ENCODE measurements around the gene IFIT3.

IFIT3 gene

DNA sequence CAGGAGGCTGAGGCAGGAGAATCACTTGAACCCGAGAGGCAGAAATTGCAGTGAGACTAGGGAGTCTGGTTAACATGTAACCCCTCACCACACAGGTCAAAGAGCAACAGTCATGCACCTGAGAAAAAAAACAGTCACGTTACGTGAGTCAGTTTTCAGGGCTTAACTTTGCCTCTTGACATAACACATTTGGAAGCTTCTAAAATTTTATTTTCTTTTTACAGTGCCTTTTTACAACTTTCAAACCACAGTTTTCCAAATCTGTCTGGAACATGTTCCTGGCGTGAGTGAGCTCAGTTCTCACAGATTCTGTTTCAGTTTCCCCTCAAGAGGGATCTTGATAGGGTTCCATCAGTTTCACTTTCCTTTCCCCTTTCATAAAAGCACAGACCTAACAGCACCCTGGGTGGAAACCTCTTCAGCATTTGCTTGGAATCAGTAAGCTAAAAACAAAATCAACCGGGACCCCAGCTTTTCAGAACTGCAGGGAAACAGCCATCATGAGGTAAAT, 4.4 kb downstream of the IFIT3 start:
- no peak for DNase-seq

DNA sequence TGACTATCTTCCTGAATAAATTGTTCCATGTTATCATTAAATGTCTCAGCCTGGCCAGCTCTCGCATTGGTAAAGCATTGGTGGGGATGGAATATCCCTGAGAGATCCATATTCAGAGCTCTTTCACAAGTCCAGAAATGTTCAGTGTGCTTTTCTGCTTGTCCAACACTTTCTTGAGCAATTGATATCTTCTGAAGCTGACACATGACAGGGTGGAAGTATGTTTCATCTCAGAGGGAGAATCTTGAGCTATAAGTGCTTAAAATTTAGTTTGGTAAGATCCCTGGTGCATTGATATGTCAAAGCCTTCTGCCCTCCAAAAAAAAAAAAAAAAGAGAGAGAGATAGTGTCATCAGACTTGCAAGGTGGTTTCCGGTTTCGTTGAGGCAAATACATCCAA, 7.4 kb downstream of the IFIT3 start:
- DNase-seq = no peak

GRCh38 chr10:89336241-89336640, 8.4 kb downstream of the IFIT3 start:
- no peak for DNase-seq

DNA sequence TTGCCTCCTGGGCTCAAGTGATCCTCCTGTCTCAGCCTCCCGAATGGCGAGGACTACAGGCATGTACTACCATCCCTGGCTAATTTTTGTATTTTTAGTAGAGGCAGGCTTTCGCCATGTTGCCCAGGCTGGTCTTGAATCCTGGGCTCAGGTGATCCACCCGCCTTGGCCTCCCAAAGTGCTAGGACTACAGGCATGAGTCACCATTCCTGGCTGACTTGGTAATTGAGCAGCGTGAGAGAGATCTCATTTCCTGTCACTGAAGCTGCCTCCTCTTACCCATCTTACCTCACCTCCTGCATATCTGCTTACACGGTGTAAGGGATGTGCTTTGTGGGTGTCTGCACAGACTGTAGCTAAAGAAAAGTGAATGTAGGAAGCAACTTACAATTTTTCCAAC, 9.7 kb downstream of the IFIT3 start:
- DNase-seq = no peak

DNA sequence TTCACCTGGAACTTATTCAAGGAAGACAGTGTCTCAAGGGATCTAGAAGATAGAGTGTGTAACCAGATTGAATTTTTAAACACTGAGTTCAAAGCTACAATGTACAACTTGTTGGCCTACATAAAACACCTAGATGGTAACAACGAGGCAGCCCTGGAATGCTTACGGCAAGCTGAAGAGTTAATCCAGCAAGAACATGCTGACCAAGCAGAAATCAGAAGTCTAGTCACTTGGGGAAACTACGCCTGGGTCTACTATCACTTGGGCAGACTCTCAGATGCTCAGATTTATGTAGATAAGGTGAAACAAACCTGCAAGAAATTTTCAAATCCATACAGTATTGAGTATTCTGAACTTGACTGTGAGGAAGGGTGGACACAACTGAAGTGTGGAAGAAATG, 10.9 kb downstream of the IFIT3 start:
- DNase-seq = no peak

DNA sequence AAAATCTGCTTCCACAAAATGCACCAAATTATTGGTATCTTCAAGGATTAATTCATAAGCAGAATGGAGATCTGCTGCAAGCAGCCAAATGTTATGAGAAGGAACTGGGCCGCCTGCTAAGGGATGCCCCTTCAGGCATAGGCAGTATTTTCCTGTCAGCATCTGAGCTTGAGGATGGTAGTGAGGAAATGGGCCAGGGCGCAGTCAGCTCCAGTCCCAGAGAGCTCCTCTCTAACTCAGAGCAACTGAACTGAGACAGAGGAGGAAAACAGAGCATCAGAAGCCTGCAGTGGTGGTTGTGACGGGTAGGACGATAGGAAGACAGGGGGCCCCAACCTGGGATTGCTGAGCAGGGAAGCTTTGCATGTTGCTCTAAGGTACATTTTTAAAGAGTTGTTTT, 12.1 kb downstream of the IFIT3 start:
- DNase-seq = no peak

- DNase-seq = no peak
Measured at GRCh38 chr10:89341649-89342048, 13.9 kb downstream of the IFIT3 start.

- DNase-seq = peak in 52 of 56 donors; percentile 16 to 96 (median 80)
Measured at GRCh38 chr10:89342206-89342958, 14.6 kb downstream of the IFIT3 start.

DNA sequence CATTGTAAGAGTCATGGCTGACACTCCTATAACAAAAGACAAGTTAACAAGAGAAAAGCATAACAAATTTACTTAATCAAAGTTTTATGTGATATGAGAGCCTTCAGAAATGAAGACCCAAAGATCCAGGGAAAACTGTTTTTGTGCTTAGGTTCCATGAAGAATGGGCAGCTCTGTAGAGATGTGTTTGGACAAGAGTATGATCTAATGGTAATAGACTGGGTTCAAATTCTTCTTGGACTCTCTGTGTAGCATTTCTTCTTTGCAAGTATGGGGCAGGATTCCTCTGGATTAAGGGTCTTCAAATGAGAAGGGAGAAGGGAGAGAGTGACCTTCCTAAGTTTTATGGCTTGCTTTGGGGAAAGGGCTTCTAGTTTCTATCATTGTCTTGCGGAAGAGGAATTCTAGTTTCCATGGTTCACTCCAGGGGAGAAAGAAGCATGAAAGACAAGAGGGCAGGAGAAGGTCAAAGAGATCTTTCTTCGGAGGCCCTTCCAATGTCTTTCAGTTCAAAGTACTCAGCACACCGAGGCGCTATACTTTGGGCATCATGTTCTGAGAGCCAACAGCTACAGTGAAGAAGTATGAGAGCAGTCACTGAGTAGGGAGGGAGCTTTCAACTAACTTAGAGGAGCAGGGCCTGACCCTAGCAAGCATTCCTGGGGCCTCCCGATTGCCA, 15.4 kb downstream of the IFIT3 start:
- DNase-seq = no peak

DNA sequence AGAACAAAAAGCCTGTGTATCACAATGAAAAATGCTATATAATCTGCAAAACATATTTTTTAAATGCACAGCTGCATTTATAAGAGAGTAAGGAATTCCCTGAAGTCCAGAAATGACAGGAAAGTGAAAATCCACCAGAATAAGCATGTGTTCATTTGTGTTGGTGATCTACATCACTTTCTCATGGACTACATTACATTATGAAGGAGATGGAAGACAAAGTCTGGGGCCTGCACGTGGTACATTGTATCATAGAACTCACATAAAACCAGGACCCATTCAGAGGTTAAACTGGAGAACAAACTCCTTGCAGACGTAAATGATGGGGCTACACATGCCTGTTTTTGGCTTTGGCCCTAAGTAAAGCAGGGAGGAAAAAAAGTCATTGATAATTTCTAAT, 16.4 kb downstream of the IFIT3 start:
- DNase-seq = no peak

DNA sequence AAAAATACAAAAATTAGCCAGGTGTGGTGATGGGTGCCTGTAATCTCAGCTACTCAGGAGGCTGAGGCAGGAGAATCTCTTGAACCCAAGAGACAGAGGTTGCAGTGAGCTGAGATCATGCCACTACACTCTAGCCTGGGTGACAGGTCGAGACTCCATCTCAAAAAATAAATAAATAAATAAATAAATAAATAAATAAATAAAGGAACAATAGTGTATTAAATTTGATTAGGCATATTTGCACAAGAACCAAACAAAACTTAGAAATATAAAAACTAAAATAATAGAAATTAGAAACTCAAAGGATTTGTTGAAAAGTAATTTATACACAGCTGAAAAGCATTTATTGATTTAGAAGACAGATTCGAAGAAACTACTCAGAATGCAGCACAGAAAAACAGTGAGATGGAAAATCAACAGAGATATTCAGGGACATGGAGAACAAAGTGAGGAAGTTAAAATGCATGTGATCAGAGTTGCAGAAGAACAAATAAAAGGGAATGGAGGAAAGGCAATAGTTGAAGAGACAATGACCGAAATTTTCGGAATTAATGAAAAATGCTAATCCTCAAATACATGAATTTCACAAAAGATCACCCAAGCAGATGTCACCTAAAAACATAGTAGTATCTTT, 17.7 kb downstream of the IFIT3 start:
- no peak for DNase-seq

- no peak for DNase-seq
Measured at GRCh38 chr10:89346405-89347254, 18.8 kb downstream of the IFIT3 start.

GRCh38 chr10:89347701-89348457, 20.1 kb downstream of the IFIT3 start:
- DNase-seq = peak in 2 of 56 donors; percentile 10 to 13

DNA sequence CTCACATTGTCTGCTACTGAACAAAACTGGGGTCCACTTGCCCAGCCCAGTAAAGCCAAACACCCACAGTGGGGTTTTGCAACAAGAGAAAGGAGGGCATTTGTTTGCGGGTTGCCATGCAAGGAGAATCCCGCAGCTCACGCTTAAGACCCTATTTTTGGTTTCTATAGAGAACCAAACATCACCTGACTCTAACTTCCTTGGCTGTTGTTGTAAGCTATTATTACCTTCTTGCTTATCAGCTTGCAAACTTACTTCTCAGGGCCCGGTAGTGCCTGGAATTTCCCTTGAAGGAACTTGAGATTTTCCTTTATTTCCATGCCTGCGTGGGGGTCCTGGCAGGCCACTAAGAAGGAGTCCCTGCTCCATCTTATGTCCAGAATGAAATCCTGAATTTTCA, 20.7 kb downstream of the IFIT3 start:
- DNase-seq = no peak

DNA sequence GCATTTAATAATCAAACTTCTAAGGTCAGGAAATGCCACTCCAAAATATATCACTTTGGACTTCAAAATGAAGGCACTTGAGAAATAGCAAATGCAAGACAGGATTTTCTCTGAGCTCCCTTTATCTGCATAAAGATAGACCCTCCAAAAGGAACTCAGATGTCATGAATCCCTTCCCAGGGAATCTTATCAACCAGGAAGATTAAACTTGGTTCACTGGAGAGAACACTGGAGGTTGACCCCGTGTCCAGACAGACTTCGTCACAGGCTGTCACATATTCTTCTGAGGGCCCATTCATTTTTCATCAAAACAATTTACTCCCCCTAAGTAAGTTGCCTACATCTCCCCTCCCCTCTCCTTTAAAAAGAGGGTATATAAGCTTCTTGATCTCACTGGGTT, 21.2 kb downstream of the IFIT3 start:
- no peak for DNase-seq

DNA sequence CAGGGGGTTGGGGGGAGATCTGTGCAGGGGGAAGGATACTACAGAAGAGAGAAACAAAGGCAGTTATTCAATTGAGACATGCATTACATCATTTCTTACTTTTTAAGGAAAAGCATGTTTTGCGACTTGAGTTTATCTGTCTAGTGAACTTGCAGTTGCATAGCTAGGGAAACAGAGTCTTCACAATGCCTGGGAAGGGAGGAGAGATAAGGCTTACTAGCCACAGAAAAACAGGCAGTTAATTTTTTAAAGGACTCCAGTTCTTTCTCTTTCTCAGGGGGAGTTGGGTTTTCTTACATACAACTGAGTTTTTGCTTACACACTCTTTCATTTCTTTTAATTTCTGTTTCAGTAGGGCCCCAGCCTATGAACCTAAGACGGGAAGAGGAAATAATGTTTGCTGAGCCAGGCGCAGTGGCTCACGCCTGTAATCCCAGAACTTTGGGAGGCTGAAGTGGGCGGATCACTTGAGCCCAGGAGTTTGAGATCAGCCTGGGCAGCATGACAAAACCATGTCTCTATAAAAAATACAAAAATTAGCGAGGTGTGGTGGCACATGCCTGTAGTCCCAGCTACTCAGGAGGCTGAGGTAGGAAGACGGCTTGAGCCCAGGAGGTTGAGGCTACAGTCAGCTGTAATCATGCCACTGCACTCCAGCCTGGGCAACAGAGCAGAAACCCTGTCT, 23.0 kb downstream of the IFIT3 start:
- DNase-seq = peak in 1 of 56 donors; percentile 8

DNA sequence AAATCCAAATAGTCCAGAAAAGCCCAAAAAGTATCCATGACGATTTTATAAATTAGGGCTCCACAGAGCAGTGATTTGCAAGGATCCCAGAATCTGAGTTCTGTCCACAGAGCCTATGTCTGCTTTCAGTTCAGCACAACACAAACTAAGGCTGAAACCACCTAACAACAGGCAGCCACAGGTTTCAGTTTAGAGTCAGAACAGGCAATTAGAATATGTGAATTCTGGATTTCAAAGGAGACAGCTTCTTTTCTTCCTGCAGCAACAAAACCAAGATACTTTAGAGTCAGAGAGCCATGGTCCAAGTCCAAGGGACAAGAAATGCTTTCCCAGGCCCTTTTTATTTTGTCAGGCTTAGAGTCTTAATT, 23.6 kb downstream of the IFIT3 start:
- no peak for DNase-seq

DNA sequence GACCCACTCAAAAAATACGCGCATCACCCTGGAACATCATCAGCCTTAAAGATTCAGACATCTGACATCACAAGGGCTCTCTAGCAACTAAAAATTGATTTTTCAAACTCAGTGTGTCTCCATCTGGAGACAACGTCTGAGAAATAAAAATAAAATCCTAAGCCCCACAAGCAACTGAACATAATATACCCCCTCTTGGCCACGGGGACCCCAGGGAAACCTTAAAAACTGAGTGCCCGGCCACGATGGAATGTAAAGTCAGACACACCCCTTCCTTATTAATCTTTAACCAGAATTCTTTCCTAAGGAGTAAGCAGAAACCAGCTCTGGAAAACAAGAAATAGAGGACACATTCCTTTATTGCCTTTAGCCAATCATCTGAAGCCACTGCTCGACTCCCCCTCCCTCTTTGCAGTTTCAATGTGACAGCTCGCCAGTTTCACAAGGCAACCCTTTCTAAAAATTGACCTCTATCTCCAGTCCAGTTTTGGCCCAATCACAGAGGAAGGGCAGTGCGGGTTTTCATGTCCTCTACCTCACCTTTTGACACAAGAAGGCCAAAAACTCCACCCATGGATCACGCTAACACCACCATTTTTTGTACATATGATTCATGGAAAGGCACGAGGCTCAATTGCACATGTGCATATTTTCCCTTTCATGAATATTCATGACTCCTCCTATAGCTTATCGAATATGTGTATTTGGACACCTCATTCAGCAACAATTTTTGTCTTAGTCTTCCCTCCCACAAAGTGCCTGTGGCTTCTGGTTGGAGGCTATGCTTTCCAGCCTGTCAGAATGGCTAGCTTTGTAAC, 24.2 kb downstream of the IFIT3 start:
- DNase-seq = peak in 2 of 56 donors; percentile 10 to 14

- no peak for DNase-seq
Measured at GRCh38 chr10:89352802-89353201, 25.0 kb downstream of the IFIT3 start.
